ENCODE data around the gene HMCN2.

Gene HMCN2

GRCh38 chr9:130345897-130346385, 80.4 kb downstream of the HMCN2 start:
- no peak for DNase-seq (ENCODE audit: low spot score)

GRCh38 chr9:130346431-130346830, 80.9 kb downstream of the HMCN2 start:
- no peak for DNase-seq (ENCODE audit: low spot score)

- DNase-seq (ENCODE audit: low spot score) = no peak
Observed at GRCh38 chr9:130347036-130347435, 81.5 kb downstream of the HMCN2 start.

GRCh38 chr9:130347931-130348330, 82.4 kb downstream of the HMCN2 start:
- DNase-seq (ENCODE audit: low spot score) = no peak

GRCh38 chr9:130348341-130348740, 82.8 kb downstream of the HMCN2 start:
- no peak for DNase-seq (ENCODE audit: low spot score)

- DNase-seq (ENCODE audit: low spot score) = no peak
Observed at GRCh38 chr9:130348881-130349280, 83.3 kb downstream of the HMCN2 start.

- no peak for DNase-seq (ENCODE audit: low spot score)
Observed at GRCh38 chr9:130349398-130349797, 83.8 kb downstream of the HMCN2 start.

GRCh38 chr9:130351343-130351742, 85.8 kb downstream of the HMCN2 start:
- DNase-seq (ENCODE audit: low spot score) = no peak

- DNase-seq (ENCODE audit: low spot score) = no peak
Observed at GRCh38 chr9:130352081-130352480, 86.5 kb downstream of the HMCN2 start.

- no peak for DNase-seq (ENCODE audit: low spot score)
Observed at GRCh38 chr9:130352586-130353285, 87.2 kb downstream of the HMCN2 start.

- no peak for DNase-seq (ENCODE audit: low spot score)
Observed at GRCh38 chr9:130354378-130354777, 88.8 kb downstream of the HMCN2 start.

- no peak for DNase-seq (ENCODE audit: low spot score)
Observed at GRCh38 chr9:130354806-130355205, 89.2 kb downstream of the HMCN2 start.

- DNase-seq (ENCODE audit: low spot score) = no peak
Observed at GRCh38 chr9:130356033-130356432, 90.5 kb downstream of the HMCN2 start.

- no peak for DNase-seq (ENCODE audit: low spot score)
Observed at GRCh38 chr9:130356877-130357584, 91.5 kb downstream of the HMCN2 start.

GRCh38 chr9:130358928-130359327, 93.4 kb downstream of the HMCN2 start:
- DNase-seq (ENCODE audit: low spot score) = no peak

- DNase-seq (ENCODE audit: low spot score) = no peak
Observed at GRCh38 chr9:130359819-130360218, 94.3 kb downstream of the HMCN2 start.

- no peak for DNase-seq (ENCODE audit: low spot score)
Observed at GRCh38 chr9:130360672-130361071, 95.1 kb downstream of the HMCN2 start.

- no peak for DNase-seq (ENCODE audit: low spot score)
Observed at GRCh38 chr9:130361873-130362362, 96.4 kb downstream of the HMCN2 start.

GRCh38 chr9:130362691-130363090, 97.1 kb downstream of the HMCN2 start:
- DNase-seq (ENCODE audit: low spot score) = no peak

- DNase-seq (ENCODE audit: low spot score) = no peak
Observed at GRCh38 chr9:130363755-130364404, 98.3 kb downstream of the HMCN2 start.

GRCh38 chr9:130364619-130365322, 99.2 kb downstream of the HMCN2 start:
- no peak for DNase-seq (ENCODE audit: low spot score)

GRCh38 chr9:130365323-130365721, 99.8 kb downstream of the HMCN2 start:
- no peak for DNase-seq (ENCODE audit: low spot score)

All from CD4-positive, alpha-beta T cell treated with Interleukin-6 at 100 ng/mL for 8 hours (primary cell).